MM.1S (cell line): ENCODE measurements around the gene CTU2.

Experiments used
- DNase-seq: peaks from one replicate; pipeline ENCODE4 v3.0.0-alpha.2; 2015
- H2AFZ ChIP-seq: fragments of 300-600 bp; sonication (generic); 2 replicates; pipeline ENCODE4 v1.6.0; 2016; ENCODE audit warnings: antibody characterized with exemption, low read length
- H3F3A ChIP-seq: fragments of 300-600 bp; sonication (generic); 2 replicates; pipeline ENCODE4 v1.6.1; 2016; ENCODE audit warnings: mild to moderate bottlenecking, antibody characterized with exemption, low read length, moderate library complexity, mixed read lengths; ENCODE audit not compliant: insufficient read depth
- H3K27ac ChIP-seq: fragments of 300-600 bp; sonication (generic); 2 replicates; pipeline ENCODE4 v1.5.1; 2016; ENCODE audit warnings: mild to moderate bottlenecking, low read length
- H3K27me3 ChIP-seq: fragments of 300-600 bp; sonication (generic); replicated peaks from 2 replicates; pipeline ENCODE4 v1.6.0; 2016; ENCODE audit warnings: low read length; ENCODE audit not compliant: insufficient read depth
- H3K36me3 ChIP-seq: fragments of 300-600 bp; sonication (generic); replicated peaks from 2 replicates; pipeline ENCODE4 v1.6.1; 2016; ENCODE audit warnings: mild to moderate bottlenecking, low read length, mixed read lengths; ENCODE audit not compliant: insufficient read depth
- H3K4me1 ChIP-seq: fragments of 300-600 bp; sonication (generic); 2 replicates; pipeline ENCODE4 v1.6.1; 2016; ENCODE audit warnings: low read length, mixed read lengths
- H3K4me2 ChIP-seq: fragments of 300-600 bp; sonication (generic); 2 replicates; pipeline ENCODE4 v1.6.0; 2016; ENCODE audit warnings: low read depth, low read length
- H3K4me3 ChIP-seq: fragments of 300-600 bp; sonication (generic); 2 replicates; pipeline ENCODE4 v1.5.1; 2016; ENCODE audit warnings: low read length, mixed read lengths
- H3K79me2 ChIP-seq: fragments of 300-600 bp; sonication (generic); 2 replicates; pipeline ENCODE4 v1.6.1; 2016; ENCODE audit warnings: mixed run types, low read length, mixed read lengths
- H3K9ac ChIP-seq: fragments of 300-600 bp; sonication (generic); 2 replicates; pipeline ENCODE4 v1.6.1; 2016; ENCODE audit warnings: low read length, mixed read lengths
- H3K9me2 ChIP-seq: fragments of 300-600 bp; sonication (generic); replicated peaks from 2 replicates; pipeline ENCODE4 v1.6.1; 2016; ENCODE audit warnings: mild to moderate bottlenecking, low read length, mixed read lengths; ENCODE audit not compliant: insufficient read depth
- H3K9me3 ChIP-seq: fragments of 300-600 bp; sonication (generic); replicated peaks from 2 replicates; pipeline ENCODE4 v1.6.1; 2016; ENCODE audit warnings: mild to moderate bottlenecking, low read length, mixed read lengths; ENCODE audit not compliant: insufficient read depth
- H4K20me1 ChIP-seq: fragments of 300-600 bp; sonication (generic); 2 replicates; pipeline ENCODE4 v1.6.1; 2016; ENCODE audit warnings: mild to moderate bottlenecking, low read length, moderate library complexity, mixed read lengths; ENCODE audit not compliant: insufficient read depth
- CTCF ChIP-seq: fragments of 300-600 bp; sonication (generic); IDR thresholded peaks from 2 replicates; pipeline ENCODE4 v1.5.1; 2016; ENCODE audit warnings: antibody characterized with exemption, low read length, mixed read lengths
- EZH2 ChIP-seq: fragments of 300-600 bp; sonication (generic); optimal IDR thresholded peaks from 2 replicates; pipeline ENCODE3; 2017; ENCODE audit warnings: low read depth, mild to moderate bottlenecking, antibody characterized with exemption, low read length, mixed read lengths
- EZH2phosphoT487 ChIP-seq: fragments of 300-600 bp; sonication (generic); IDR thresholded peaks from 2 replicates; pipeline ENCODE4 v1.6.1; 2018; ENCODE audit warnings: antibody characterized with exemption, low read length

CTU2 gene

GRCh38 chr16:88759976-88760350 lies 53.7 kb downstream of the CTU2 start:
- TF ChIP-seq EZH2 (no peak), CTCF (no peak), EZH2phosphoT487 (no peak)
- peaks cover 5% of the 10 kb centered on the region; the same call in 1 of the 2 replicates for H4K20me1 ChIP-seq
- H3K4me2 ChIP-seq = no peak overlapping the region
- no peak overlapping the region for H3K4me3 ChIP-seq
- peaks cover 93% of the 10 kb centered on the region for H3K79me2 ChIP-seq
- no peak for DNase-seq
- H3K4me1 ChIP-seq = no peaks in the 10 kb centered on the region
- H3F3A ChIP-seq = no peaks in the 10 kb centered on the region
- no peaks in the 10 kb centered on the region for H3K27me3 ChIP-seq
- H3K9ac ChIP-seq = no peak overlapping the region
- no peaks in the 10 kb centered on the region for H3K9me2 ChIP-seq
- H2AFZ ChIP-seq = no peak overlapping the region
- H3K36me3 ChIP-seq = no peaks in the 10 kb centered on the region
- H3K9me3 ChIP-seq = no peaks in the 10 kb centered on the region
- no peak overlapping the region for H3K27ac ChIP-seq

DNA sequence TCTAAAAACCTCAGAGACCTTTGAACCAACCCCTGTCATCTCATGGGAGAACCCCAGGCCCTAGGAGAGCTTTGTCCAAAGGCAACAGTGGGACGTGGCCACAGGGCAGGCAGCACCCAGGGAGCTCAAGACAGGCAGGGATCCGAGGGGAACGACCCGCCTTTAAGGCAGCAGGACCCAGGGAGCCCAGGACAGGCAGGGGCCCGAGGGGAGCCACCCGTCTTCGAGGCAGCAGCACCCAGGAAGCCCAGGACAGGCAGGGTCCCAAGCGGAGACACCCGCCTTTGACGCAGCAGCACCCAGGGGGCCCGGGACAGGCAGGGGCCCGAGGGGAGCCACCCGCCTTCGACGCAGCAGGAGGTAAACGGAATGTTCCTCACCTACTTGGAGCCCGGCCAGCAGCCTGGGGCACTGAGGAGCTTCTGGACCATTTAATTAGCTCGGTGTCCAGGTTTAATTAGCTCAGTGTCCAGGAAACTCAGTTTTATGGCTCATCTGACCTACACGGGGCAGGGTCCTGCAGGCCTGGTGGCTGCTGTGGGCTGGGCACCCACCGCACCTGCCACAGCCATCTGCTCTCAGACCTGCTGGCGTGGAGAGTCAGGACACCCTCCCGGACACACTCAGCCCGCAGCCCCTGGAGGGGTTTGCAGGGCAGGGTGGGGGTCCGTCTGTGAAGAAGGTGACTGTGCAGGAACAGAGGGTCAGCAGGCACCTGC lies 54.3 kb downstream of the CTU2 start:
- Histone ChIP-seq H3K79me2 (peaks cover 92% of the 10 kb centered on the region), H3K9me2 (no peaks in the 10 kb centered on the region), H3K27me3 (no peaks in the 10 kb centered on the region), H3K9me3 (no peaks in the 10 kb centered on the region), H3K4me1 (no peaks in the 10 kb centered on the region), H3K4me3 (no peak overlapping the region), H2AFZ (no peak overlapping the region), H3K9ac (no peak overlapping the region), H4K20me1 (peaks cover 8% of the 10 kb centered on the region), H3K4me2 (no peak overlapping the region), H3K36me3 (no peaks in the 10 kb centered on the region), H3K27ac (no peak overlapping the region), H3F3A (no peaks in the 10 kb centered on the region)
- DNase-seq = no peak
- TF ChIP-seq EZH2 (no peak), EZH2phosphoT487 (no peak), CTCF (no peak)

- Histone ChIP-seq H3F3A (no peaks in the 10 kb centered on the region), H3K9ac (no peak overlapping the region), H3K9me2 (no peaks in the 10 kb centered on the region), H3K4me2 (no peak overlapping the region), H3K4me3 (no peak overlapping the region), H3K27me3 (no peaks in the 10 kb centered on the region), H2AFZ (no peak overlapping the region), H3K27ac (no peak overlapping the region), H3K36me3 (no peaks in the 10 kb centered on the region), H3K79me2 (peaks cover 91% of the 10 kb centered on the region), H3K4me1 (no peaks in the 10 kb centered on the region), H3K9me3 (no peaks in the 10 kb centered on the region), H4K20me1 (peaks cover 9% of the 10 kb centered on the region)
- TF ChIP-seq CTCF = no peak
- TF ChIP-seq EZH2phosphoT487 = no peak
- TF ChIP-seq EZH2 = no peak
- no peak for DNase-seq
Measured at GRCh38 chr16:88761143-88761534, 54.8 kb downstream of the CTU2 start.
